ENCODE data around the gene ANKRD11.

ANKRD11 gene

DNA sequence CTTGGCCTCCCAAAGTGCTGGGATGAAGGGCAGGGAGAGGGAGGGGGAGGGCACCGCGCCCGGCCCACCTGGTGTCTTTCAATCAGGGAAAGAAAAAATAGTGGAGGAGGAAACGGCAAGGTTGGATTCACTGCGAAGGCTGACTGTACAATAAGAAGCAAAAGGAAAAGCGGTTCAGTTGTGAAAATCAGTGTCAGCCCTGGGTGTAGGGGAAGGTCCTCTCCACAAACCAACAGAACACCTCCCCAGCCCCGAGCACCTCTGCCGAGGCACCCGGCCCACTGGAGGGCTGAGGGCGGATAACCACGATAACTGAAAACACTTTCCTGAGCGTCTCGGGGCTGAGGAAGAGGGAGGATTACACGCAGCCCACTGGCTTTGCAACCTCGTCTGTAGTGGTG, 16.4 kb upstream of the ANKRD11 start:
- no peak for DNase-seq

DNA sequence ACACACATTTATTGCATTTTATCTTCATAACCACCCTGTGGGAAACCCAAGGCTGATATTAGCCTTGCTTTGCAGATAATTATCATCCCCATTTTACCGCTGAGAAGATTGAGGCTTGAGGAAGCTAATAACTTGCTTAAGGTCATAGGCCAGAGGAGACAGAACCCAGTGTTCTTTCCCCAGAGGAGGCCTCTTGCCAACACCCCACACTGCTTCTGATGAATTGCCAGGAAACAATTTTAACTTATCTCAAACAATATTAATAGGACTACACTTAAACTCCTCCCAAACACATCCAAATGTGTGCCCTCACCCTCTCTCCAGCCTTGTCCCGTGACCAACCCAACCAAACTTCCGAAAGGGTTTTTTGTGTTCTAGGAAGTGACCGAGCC, 15.7 kb upstream of the ANKRD11 start:
- no peak for DNase-seq

DNA sequence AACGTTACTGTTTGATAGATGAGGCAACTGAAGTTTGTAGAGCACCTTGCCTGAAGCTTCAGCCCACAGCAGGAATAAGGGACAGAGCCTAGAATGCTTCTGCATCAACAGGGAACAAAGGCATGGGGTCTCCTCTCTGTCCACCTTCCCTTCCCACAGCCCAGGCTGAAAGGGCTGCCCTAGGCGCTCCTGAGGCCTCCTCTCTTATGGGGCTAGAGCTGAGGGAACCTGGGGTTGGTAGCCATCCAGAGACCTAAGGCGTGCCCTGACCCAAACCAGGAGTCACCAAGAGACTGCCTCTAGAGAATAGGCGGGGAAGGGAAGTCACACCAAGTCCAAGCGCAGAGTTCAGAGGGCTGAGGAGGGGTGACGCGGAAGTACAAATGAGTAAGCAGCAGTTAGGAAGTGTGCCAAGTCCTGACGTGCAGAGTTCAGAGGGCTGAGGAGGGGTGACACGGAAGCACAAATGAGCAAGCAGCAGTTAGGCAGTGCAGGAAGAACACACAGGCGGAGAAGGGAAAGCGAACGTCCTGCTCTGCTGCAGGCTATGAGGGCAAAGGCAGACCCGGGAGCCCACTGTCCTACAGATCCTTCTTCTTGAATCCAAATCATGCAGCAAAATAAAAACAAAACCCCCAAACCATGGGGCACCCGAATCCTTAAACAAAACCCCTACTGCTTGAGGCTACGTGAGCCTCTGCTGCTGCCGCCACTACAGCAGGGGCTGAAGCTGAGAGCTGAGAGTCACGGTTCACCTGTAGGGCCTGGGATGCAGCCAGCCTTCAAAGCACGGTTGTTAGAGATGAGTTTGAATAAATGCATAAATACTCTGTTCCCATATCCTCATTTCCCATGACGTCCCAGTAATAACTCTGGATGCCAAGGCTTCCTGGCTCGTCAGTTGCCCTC, 15.1 kb upstream of the ANKRD11 start:
- DNase-seq: peak; percentile 89 to 93

DNA sequence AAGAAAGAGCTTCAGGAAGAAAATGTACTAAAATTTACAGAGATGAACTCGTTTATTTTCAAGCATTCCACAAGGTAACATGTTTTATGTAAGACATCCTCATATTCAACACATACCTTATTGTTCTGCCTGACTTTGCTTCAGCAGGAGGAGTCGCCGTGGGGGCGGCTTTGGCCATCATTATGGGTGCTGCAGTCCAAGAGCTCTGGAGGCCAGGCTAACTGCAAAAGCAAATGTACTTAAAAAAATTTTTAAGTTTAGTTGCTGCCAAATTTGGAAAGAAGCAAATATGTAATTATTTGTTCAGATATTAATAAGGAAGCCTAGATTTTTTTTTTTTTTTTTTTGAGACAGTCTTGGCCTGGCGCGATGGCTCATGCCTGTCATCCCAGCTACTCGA, 13.7 kb upstream of the ANKRD11 start:
- no peak for DNase-seq

DNA sequence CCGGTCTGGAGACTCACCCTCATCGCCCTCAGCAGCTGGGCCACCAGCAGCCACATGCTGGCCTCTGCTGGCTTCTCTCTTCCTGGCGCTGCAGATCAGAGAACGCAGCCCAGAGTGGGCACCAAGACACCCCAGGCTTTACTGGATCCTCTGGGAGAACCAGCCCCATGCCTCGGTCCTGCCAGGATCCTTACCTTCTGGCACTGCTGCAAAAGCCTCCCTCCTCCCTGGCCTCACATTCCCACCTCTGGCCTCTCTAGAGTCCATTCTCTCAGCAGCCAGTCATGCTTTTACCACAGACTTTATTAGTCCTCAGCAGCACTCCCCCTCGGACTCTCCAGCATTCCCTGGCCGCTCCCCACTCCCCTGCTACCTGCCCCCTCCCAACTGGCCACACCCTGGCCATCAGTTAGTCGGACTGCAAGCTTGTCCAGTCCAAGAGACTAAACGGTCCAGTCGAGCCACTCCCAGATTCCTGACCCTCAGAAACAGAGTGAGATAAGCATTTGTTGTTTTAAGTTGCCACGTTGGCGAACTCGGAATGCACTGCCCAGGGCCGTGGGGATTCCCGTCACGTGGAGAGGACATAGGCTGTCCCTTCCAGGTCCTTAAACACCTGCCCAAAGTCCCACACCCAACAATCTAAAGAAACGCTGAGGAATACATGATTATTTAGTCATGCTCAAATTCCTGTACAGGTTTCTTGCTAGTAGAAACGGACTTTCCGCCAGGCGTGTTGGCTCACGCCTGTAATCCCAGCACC, 11.9 kb upstream of the ANKRD11 start:
- no peak for DNase-seq

DNA sequence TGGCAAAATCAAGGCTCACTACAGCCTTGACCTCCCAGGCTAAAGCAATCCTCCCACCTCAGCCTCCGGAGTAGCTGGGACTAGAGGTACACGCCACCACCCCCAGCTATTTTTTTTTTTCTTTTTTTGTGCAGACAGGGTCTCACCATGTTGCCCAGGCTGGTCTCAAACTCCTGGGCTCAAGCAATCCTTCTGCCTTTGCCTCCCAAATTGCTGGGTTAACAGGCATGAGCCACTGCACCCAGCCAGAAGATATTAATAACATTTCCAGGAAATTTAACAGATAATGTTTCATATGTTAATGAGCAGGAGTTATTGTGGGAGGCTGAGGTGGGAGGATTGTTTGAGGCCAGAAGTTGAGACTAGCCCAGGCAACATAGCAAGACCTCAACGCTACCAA, 9.4 kb upstream of the ANKRD11 start:
- DNase-seq: no peak

DNA sequence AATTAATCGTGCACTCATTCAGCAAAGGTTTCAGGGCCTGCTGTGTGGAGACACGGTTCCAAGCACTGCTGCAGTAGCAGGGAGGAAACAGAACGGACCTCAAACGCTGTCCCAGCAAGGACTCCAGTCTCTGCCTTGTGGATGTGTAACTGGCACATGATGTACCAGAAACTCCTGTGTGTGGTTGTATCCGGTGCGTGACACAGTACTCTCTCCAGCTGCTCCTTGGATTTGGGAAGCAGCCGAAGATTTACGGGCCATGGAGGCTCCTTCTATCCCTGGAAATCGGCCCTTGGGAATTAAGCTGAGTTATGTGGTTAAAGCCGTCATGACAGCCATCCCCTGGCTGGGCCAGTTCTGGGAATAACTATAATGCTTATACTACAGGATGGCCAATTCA, 8.5 kb upstream of the ANKRD11 start:
- DNase-seq: no peak

DNA sequence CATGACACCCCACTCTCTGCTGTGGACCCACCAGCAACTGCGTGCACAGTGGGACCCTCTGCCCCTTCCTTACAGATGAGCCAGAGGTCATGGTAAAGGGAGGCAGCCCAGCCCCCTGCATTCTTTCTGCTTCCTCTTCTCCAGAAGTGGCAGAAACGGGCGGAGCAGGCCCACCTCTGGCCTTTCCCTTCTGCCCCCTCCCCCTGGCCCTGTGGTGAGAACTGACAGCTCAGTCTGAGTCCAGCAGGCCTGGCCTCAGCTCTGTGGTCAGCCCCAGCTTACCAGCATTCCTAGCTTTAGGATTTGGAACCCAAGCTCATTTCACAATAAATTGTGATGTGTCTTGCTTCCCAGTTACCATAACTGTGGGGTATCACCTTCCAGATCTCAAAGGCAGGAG, 4.8 kb upstream of the ANKRD11 start:
- no peak for DNase-seq

DNA sequence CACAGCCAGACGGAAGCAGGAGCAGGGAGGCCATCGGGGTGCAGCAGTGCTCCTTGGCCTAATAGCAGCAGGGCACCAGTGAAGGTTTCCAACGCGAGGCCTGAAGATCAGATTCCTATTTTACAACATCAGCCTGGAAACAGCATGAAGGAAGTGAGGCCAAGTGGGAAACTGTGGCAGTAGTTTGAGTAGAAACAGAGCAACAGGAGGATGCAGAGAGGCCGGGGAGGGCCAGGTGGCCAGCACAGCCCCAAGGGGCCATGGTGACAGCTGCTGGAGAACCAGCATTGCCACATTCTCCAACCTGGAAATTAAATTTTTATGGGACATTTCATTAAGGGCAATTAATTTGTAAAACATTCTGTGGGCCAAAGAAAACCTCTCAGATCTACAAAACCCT, 3.4 kb upstream of the ANKRD11 start:
- no peak for DNase-seq

DNA sequence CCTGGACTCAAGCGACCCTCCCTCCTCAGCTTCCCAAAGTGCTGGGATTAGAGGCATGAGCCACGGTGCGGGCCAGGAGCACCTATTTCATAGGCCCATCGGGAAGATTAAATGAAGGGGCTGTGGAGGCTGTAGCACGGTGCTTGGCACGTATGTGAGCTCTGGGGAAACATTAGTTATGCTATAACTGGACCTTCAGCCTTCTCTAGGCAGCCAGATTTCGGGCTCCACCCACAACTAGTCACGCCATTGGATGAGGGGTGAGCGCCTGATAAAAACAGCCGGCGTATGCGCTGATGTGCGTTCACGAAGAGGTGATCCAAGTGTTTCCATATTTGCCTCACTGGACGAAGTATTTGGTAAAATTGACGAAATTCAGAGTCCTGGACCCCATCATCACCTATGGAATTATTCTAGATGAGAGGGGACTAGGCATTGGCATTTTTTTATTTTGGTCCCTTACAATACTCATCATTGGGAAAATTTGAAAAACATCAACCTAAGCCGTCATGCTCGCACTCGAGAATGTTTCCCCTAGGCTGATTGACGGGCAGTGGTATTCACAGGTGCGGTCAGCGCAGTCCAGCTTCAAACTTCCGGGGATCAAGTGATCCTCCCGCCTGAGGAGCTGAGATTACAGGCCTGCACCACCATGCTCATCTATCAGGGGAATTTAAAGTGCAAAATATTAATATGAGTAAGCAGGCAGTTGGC, 1.8 kb upstream of the ANKRD11 start:
- DNase-seq: peak in 1 of 2 experiments; percentile 69

DNA sequence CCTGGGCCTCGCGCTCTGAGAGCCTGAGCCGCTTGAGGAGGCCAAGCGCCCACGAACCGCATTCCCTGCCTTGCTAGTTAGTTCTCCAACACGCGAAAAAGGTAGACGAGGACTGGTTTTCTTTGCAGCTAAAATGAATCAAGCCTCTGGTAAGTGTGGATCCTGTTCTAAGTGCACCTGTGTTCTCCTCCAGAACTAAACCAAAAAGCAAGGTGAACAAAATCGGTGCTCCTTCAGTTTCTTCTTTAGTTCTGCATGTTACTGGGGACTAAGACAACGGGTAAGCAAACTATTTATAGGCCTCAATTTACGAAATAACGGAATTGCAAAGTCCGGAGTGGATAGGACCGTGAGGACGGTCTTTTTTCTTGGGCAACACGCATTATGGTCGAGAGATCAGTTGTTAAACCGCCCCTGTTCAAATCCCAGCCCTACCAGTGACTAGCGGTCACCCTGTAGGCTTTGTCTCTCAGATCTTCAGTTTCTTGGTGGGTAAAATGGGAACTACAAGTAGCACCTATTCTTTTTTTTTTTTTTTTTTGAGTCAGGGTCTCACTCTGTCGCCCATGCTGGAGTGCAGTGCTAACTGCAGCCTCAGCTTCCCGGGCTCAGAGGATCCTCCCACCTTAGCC, 993 bp upstream of the ANKRD11 start:
- DNase-seq: no peak

DNA sequence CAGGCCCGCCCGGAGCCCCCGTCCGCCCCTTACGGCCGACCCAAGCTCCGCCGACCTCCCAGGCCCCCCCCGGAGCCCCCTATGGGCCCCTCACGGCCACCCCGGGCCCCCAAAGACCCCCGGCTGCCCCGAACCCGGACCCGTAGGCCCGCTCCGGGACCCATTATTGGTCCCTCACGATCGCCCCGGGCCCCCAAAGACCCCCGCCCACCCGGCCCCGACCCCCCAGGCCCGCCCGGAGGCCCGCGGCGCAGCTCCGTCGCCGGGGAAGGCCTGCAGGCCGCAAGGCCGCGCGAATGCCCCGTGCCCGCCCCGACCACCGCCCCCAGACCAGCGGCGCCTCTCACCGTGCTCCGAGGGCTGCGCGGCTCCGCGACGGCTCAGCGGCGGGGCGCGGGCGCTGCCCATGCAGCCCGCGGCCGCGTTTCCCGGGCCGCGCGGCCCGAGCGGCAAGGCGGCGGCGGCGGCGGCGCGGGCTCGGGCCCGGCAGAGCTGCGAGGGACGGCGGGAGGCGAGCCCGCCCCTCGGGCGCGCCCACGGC, 393 bp downstream of the ANKRD11 start:
- DNase-seq: no peak

DNA sequence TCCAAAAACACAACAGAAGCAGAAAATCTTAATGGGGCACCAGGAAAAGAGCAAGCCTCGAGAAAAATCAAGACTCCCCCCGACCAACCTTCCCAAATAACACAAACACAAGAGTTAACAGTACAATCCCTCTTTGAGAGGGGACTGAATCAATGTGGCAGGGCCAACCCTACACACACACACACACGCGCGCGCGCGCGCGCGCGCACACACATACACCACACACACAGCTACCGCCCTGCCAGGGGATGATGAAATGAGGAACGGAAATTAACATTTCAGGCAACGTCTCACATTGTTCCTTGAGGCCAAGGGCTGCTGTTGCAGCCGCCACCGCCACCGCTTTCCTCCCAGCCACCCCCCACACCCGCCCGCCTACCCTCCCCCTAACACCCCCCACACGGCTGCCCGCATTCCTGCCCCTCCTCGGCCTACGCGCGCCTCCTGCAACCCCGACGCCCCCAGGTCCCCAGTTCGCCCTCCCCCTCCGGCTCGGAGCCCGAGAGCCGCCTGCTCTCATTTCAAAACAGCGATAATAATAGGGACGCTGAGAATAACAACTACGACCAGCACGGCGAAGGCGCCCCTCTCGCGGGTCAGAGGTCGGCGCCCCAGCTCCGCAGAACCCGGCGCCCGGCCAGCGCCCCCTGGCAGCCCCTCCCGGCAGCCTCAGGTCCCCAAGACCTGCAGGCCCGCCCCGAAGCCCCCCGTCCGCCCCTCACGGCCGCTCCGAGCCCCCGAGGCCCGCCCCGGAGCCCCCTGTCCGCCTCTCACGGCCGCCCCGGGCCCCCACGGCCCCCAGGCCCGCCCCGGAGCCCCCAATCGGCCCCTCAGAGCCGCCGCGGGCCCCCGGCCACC, 1.1 kb downstream of the ANKRD11 start:
- peak; percentile 79 to 83 for DNase-seq

DNA sequence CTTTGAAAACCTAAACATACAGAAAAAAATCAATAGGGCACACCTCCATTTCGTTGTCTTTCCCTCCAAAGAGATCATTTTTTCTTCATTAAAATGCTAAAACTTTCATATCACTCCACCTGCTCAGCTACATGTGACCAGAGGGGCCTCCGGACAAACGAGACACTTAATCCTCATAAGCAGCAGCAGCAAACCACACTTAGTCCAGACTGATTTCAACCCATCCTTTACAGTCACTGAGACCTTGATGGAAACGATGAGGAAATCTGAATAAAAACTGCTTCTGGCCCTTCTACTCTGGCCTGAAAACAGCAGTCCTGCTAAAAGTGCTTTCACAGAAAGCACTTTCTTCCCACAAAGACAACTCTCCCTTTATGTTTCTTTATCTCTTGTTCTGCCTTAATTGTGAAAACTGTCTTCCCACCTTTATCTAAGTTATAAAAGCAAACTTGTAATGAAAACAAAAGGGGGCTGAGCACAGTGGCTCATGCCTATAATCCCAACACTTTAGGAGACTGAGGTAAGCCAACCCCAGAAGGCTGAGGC, 4.6 kb downstream of the ANKRD11 start:
- DNase-seq: no peak

DNA sequence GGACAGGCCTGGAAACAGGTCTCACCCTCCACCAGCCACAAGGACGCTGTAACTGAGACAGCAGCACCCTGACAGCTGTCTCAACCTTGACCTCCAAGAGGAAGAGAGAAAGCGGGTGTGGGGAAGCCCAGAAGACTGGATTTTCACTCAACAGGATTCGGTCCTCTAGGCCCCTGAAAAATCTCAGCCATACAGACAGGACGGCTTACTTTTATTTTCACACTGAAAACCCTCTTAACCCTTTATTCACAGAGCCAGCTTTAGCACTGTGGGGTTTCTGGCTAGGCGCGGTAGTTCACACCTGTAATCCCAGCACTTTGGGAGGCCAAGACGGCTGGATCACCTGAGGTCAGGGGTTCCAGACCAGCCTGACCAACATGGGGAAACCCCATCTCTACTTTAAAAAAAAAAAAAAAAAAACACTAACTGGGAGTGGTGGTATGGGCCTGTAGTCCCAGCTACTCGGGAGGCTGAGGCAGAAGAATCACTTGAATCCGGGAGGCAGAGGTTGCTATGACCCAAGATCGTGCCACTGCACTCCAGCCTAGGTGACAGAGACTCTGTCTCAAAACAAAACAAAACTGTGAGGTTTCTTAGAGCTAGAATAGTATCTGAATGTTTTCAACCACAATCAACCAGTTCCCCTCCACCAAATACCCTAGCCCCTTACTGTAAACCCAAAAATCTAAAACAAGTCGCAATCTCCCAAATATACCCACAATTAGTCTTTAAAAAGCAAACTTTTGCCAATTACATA, 5.3 kb downstream of the ANKRD11 start:
- DNase-seq: no peak

DNA sequence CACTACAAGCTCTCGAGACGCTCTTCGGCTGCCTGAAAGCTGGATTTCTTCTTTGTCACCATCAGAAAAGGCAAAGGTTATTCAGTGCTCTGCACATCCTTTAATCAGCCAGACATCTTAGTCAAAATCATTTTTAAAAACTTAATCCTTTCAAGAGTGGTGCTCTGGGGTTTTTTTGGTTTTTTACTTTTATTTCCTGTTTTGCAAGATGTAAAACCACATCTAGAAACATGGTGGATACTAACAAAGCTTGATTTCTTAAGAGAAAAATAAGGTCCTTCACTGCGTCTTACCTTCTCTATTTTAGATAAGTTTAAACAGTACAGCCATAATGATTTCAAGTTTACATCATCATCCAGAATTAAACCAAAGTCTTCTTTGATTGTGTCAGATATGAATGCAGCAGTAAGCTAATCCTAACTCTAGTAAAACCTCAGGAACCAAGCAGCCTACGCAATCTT, 6.3 kb downstream of the ANKRD11 start:
- DNase-seq: no peak

DNA sequence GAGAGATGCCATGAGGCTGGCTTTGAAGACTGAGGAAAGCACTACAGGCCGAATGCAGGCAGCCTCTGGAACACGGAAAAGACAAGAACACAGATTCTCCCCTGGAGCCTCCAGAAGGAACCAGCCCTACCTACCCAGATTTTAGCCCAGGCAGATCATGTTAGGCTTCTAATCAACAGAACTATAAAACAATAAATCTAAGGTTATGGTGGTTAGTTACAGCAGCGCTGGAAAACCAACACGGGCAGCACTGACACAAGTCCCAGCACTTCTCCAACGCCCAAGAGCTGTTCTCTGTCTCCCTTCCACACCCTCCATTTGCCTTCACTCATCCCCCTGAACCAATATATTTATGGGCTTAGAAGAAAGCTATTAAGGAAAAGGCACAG, 7.5 kb downstream of the ANKRD11 start:
- no peak for DNase-seq

DNA sequence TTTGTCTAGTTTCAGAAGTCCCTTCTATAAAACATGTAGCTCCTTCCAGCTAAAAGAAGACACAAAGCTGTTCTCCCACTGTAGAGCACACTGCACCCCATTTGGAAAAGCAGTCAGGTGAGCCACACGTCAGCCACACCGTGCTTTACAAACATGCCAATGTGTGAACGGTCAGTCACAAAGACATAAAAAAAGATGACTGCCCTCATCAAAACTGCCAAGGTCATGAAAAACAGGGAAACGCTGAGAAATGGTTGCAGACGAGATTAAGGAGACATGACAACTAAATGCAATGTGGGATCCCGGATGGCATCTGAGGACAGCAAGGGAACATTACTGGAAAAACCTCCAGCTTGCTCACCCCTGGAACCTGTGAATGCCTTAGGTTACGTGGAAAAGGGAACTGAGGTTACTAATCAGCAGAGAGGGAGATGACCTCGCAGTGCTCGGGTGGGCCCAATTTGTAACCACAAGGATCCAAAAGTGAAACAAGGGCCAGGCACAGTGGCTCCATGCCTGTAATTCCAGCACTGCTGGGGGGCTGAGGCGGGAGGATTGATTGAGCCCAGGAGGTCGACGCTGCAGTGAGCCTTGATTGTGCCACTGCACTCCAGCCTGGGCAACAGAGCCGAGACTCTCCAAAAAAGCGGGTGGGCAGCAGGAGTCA, 8.1 kb downstream of the ANKRD11 start:
- DNase-seq: no peak

DNA sequence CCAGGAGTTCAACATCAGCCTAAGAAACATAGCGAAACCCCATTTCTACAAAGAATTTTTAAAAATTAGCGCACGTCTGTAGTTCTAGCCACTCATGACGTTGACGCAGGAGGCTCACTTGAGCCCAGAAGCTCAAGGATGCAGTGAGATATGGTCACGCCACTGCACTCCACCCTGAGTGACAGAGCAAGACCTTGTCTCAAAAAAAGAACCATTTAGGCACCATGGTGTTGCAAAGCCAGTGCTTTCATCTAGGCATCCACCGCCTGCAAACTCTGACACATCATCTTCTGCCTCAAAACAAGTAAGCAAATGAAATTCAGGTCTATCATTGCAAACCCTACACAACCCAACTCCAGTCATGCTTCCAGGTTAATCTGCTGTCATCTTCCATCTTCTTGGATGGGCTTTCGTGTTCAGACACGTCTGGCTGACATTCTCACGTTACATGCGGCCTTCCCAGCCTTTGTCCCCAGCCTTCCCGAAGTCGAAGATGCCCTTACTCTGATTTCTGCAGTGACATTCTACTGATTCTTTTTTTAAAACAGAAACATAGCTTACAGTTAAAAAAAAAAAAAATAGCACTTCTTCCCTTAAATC, 8.9 kb downstream of the ANKRD11 start:
- DNase-seq: no peak

Data from SHP77 (cell line).